Adipose tissue (tissue), 3 donors: ENCODE measurements around the gene FRMD4A. TPM values are rescaled to one million over a fixed set of nuclear protein-coding genes. Genes with fewer than 3 reads are reported as not detected.
"Not testable (repeated sequence)": the region's sequence is repeated elsewhere in the genome, so short reads cannot be mapped to it uniquely, and the experiment has no call there.

Source experiments
- H3K27ac ChIP-seq: one replicate; pipeline ENCODE4 v1.5.1; 2013; ENCODE audit warnings: low read depth, low read length
- WGBS, 3 donors: extraction: QIAGEN DNeasy Blood & Tissue Kit; methylation state at CpG; one replicate each; pipeline ENCODE4 v1.1.7; 2013; 5-methylcytosine and 5-hydroxymethylcytosine counted together
- polyA plus RNA-seq, 3 donors: library from polyadenylated mRNA; stranded (reverse); fragments of 200-250 nt; gene quantifications; one replicate each; pipeline ENCODE4 v1.2.3, GENCODE V29; 2013
- donor health status: healthy with polysubstance abuse.
- donor health status: Bipolar disorder and iron deficiency.
- donor health status: healthy.

The FRMD4A gene
- polyA plus RNA-seq, 3 donors, result 16.6 to 83.5 (median 22.2) TPM

DNA sequence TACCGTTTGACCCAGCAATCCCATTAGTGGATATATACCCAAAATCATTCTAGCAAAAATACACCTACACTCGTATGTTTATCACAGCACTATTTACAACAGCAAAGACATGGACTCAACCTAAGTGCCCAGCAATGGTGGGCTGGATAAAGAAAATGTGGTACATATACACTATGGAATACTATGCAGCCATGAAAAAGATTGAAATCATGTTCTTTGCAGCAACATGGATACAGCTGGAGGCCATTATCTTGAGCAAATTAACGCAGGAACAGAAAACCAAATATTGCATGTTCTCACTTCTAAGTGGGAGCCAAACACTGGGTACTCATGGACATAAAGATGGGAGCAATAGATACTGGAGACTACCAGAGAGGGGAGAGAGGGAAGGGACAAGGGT, 223.9 kb downstream of the FRMD4A start:
- no peak overlapping the region for H3K27ac ChIP-seq
- WGBS, 3 donors, result 92 to 98% (median 97%) methylated on average over 3 of the region's 3 CpGs

DNA sequence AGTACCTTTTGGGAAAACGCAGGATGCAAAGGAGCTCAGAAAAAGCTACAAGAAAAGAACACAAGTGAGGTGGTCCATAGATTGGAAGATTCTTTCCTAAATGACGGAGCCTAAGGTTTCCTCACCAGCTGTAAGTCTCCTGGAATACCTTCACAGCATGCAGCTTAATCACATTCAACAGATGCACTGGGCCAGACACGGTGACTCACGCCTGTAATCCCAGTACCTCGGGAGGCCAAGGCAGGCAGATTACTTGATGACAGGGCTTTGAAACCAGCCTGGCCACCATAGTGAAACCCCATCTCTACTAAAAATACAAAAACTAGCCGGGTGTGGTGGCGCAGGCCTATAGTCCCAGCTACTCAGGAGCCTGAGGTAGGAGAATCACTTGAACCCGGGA, 228.7 kb downstream of the FRMD4A start:
- no peak overlapping the region for H3K27ac ChIP-seq
- WGBS, 3 donors, result 93 to 96% (median 94%) methylated on average over 8 of the region's 8 CpGs

DNA sequence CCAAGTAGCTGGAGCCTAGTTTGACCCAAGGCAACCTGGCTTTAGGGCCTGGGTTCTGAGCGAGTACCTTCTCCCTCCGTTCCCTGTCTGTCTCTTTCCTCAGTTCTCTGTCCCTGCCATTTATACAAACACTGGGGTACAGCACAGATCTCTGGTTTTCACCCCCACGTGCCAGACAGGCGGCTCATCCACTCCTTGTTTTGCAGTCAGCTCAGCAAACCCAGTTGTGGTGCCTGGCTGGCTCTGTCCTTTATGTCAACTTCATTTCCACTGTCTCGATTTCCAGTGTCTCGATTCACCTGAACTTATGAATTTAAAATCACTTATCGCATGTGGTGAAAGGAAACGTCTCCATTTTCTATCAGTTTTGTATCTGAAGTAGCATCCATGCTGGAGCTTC, 230.8 kb downstream of the FRMD4A start:
- 76 to 85% (median 85%) methylated on average over 8 of the region's 8 CpGs for WGBS, 3 donors
- no peak overlapping the region for H3K27ac ChIP-seq

DNA sequence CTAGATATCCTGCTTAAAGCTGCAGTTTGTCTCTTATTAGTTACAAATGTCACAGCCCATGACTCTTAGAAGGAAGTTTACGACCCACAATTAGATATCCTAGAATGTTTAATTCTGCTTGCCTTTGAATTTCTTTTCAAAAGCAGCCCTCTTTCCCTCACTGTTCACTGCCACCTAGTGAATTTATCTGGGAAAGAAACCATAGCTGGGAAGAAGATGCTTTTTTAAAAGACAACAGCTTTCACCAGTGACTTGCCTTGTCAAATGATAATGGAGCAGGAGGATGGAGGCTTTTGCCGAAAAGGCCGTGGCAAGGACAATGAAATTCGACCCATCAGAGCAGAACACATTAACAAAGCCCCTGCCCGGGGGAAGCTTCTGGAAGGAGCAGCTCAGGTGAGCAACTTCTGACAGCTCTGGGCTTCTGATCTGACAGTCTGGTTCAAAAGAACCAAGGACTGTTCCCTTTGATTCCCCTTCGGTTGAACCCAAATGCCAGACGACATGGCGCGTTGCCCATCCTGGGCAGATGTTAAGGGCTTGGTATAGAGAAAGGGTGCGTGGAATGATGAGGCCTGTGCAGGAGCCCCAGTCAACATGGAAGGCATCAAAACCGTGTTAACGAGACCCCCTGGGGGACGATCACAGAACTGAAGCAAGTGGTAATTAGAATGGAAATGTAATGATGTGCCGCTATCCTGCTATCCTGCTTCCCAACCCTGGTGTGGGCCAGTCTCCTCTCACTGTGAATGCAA, 236.8 kb downstream of the FRMD4A start:
- WGBS, 3 donors, result 59 to 65% (median 62%) methylated on average over 14 of the region's 14 CpGs
- H3K27ac ChIP-seq, result no peak overlapping the region

DNA sequence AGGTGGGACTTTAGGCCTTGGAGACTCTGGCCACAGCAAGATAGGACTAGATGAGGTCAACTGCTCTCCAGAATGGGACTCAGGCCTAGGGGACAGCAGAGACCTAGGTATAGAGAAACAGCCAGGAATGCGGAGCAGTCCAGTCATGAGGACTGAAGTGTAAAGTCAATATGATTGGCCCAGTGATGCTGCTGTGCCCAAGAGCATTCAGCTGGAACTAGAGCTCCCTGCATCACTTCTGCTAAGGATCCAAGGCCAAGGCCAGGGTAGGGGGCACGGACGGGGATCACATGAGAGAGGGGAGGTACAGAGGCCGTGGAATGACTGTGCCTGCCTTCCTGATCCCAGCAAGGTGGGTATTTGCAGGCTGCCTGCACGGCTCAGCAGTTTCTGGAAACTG, 237.9 kb downstream of the FRMD4A start:
- 88 to 95% (median 94%) methylated on average over 5 of the region's 5 CpGs for WGBS, 3 donors

DNA sequence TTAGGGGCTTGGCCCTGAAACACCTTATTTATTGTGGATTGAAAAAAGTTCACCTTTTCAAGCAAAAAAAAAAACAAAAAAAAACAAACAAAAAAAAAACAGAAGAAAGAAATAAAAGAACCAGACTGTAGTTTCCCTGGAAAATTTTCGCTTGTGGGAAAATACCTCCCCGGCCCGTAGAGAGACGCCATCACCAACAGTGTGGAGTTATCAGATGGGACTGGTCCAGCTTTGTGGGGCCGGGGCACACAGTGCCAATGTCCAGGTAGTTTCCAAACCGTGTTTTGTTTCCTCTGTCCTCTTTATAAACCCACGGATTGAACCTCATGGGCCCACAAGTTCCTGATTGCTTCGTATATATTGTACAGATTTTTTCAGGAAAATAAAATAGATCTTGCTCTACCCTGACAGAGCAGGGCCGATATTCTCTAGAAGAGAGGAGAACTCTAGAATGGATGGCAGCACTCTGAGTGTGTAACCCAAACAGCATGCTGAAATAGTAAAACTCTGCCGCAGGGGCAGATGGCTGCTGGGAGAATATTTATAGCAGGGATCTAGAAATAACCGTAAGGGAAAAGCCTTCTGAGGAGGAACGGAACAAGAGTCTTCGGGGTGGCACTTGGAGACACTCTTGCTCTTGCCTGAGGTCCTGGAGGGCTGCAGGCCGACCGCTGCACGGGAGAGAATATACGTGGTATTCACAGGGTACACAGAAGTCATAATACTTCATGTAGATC, 241.0 kb downstream of the FRMD4A start:
- 59 to 83% (median 80%) methylated on average over 17 of the region's 17 CpGs for WGBS, 3 donors
- no peak overlapping the region for H3K27ac ChIP-seq

More for the DNA sequence above, 237.9 kb downstream of the FRMD4A start:
- no peak overlapping the region for H3K27ac ChIP-seq

DNA sequence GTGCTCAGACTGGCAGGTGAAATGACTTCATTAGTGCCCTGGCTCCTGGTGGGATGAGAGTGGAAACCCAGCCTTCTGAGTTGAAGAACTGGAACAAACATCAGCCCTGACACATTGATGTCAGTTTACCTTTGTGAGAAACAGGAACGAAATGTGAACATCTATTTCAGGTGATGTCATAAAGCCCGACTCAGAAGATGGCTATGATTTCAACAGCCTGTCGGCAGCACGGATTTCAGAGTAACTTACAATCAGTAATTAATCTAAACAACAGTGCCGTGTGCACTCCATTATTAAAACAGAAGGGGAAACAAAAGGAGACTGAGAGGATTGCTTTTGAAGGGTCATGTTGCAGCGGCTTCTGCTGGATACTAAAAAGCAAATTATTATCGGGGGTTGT, 243.2 kb downstream of the FRMD4A start:
- 80 to 88% (median 83%) methylated on average over 7 of the region's 7 CpGs for WGBS, 3 donors
- H3K27ac ChIP-seq, result no peak overlapping the region

DNA sequence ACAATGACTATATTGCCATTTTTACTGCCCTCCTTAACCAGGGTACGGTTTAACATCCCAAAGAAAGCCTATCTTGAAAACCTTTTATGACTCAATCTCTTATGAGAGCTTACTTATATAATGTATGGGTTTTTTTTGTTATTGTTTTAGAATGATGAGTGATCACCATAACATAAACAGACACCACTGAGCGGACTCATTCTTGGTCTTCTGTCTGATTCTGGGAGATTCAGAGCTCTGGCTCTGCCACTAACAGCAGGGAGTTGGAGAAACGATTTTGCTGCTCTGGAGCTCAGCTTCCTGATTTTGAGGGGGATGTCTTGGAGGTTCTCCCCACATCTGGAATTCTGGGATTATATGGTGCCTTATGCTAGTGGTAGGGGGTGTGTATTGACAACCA, 244.1 kb downstream of the FRMD4A start:
- H3K27ac ChIP-seq, result no peak overlapping the region
- WGBS, 3 donors, result 83 to 86% (median 86%) methylated on average over 3 of the region's 3 CpGs

DNA sequence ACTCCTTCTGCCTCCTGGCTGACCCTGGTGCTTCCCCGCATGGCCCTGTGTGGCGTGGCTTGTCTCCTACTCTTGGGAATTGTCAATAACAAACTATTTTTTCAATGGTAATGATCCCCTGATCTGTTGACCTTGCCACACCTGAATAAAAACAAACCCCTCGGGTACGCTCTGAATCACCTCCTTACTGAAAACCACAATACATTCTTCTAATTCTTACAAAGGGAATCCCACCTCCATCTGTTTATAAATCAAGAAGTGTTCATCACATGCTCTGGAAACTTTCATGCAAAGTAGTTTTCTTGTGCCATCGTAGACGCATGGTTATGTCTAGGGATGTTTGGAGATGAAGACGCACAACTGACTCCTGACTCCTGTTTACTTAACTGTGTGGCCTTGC, 245.8 kb downstream of the FRMD4A start:
- 88 to 95% (median 92%) methylated on average over 7 of the region's 7 CpGs for WGBS, 3 donors
- H3K27ac ChIP-seq, result no peak overlapping the region

DNA sequence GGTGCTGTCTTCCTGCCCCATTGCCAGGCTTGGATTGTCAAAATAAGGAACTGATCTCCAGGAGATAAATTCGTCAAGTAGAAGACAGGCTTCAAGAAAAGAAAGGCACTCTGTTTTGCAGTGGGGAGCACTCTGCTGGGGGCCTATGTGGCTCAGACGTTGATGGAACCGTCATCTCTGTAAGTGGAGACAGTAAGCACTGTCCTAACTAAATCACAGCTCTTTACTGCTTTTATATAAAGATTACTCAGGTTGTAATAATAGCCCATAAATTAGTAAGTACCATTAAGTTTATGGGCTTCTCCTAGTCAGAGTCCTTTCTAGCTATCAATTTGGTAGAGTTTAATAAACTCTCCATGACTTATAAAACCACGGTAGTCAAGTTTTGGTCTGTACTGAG, 249.9 kb downstream of the FRMD4A start:
- H3K27ac ChIP-seq, result no peak overlapping the region
- 84 to 87% (median 84%) methylated on average over 4 of the region's 4 CpGs for WGBS, 3 donors

DNA sequence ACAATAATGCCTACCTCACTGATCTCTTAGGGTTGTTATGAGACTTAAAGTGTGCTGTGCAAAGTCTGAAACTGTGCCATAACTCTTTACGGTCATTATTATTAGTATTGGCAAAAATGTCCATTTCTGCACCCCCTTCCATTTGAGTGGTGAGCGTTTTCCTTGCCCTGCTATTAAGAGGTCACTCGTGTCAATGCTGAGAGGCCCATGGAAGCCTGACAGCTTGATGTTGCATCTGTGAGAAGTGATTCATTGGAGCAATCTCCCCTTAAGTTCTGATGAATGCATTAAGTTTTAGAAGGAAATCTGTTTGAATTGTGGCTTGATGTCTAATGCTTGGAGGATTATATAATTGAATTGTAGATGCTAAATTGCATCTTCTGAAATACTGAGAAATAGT, 253.3 kb downstream of the FRMD4A start:
- no peak overlapping the region for H3K27ac ChIP-seq
- WGBS, 3 donors, result 71 to 84% (median 78%) methylated on average over 3 of the region's 3 CpGs

DNA sequence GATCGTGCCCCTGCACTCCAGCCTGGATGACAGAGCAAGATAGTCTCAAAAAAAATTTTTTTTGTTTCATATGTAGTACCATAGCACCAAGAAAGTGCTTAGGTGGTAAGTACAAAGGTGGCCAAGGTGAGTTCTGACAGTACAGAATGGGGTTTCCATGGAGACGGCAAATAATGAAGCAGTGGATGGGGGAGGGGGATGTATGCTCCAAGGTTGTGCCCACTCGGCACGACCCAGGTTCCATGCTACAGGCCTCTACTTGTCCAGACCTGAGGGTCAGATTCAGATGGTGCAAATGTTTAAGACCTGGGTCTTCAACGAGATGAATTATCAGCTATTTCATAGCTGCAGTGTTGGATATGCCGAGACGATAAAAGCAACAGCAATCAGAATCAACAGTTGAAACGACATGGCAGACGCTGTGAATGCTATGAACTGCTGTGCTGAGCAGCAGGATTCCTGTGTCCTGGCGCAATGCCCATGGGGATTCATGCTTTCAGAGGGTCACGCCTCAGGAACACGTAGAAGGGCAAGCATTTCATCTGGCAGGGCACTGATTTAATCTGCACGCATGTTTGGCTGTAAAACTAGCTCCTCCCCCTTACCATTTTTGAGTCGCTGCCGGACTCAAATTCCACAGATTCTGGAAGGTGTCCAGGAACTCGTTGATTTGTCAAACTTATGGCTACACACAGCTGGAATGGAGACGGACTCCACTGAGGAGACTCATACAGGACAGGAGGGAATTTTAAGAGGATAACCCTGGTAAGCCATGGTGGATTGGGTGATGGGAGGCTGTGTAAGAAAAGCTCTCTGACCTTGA, 256.5 kb downstream of the FRMD4A start:
- no peak overlapping the region for H3K27ac ChIP-seq
- WGBS, 3 donors, result 37 to 53% (median 42%) methylated on average over 17 of the region's 17 CpGs

DNA sequence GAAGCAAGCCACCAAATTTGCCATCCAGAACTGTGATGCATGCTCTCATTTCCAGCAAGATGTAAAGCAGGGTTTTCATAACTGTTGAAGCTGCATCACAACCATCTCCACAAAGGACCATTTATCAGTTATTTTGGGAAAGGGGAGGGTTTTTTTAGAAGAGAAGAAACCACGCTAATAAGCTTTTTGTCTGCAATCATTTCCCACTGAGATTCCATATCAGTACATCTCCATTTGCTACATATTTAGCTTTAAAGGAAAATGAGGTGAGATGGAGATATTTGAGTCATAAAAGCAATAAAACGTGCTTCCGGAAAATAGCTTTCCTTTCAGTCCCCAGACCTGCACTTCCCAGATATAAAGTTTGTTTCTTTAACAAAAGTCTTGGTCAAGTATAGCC, 258.2 kb downstream of the FRMD4A start:
- WGBS, 3 donors, result 82 to 89% (median 82%) methylated on average over 3 of the region's 3 CpGs
- H3K27ac ChIP-seq, result no peak overlapping the region

DNA sequence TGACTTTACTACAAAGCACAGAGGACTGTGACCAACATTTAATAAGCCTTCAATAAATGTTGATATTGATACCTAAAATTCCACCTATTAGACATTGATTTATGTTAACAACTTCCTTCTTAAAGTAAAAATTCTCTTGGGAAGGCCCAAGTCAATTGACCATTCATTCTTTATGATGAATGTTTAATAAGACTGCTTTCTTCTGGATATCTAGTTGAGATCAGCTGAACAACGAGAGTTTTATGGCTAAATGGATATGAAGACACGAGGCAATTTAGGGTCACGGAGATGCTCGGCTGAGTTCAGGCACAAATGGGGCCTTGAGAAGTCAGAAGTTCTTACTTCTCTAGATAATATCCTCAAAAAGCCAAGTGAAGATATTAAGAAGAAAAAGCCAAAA, 258.8 kb downstream of the FRMD4A start:
- WGBS, 3 donors, result 88 to 92% (median 90%) methylated on average over 4 of the region's 4 CpGs
- no peak overlapping the region for H3K27ac ChIP-seq

DNA sequence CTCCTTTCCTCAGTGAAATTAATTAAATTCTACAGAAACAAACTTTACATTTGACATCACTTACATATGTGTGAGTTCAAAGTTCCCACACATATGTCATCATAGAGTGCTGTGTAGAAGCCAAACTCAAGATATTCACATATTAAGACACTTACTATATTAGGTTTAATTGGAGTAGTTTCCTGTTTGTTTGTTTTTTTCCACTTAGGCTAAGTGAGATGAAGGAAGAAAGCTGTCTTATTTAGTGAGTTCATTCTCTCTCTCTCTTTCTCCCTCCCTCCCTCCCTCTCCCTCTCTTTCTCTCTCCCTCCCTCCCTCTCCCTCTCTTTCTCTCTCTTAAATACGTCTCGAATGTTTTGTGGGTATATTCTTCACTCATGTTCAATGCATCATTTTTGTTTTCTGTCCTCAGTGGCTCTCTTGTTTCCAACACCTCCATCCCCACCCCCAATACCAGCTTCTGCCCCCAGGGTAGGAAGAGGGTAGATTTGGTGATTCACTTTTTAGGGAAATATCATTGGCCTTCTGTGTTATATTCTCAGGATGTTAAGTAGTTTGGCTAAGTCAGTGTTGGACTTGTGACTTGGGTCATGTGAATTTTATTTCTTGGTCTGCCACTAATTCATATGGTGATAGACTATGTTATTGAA, 262.0 kb downstream of the FRMD4A start:
- no peak overlapping the region for H3K27ac ChIP-seq
- 90 to 94% (median 90%) methylated on average over 2 of the region's 2 CpGs for WGBS, 3 donors

DNA sequence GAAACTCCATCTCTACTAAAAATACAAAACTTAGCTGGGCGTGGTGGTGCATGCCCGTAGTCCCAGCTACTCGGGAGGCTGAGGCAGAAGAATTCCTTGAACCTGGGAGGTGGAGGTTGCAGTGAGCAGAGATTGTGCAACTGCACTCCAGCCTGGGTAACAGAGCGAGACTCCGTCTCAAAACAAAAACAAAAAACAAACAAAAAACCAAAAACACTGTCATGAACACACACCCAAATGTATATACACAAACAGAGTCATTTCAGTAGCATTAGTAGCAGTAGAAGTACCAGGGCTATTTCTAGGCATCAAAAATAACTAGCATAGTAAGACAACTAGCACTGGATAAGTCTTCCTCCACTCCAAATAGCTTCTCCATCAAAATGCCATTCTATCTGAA, 263.1 kb downstream of the FRMD4A start:
- H3K27ac ChIP-seq, result not testable (repeated sequence)
- 92 to 94% (median 93%) methylated on average over 5 of the region's 5 CpGs for WGBS, 3 donors

DNA sequence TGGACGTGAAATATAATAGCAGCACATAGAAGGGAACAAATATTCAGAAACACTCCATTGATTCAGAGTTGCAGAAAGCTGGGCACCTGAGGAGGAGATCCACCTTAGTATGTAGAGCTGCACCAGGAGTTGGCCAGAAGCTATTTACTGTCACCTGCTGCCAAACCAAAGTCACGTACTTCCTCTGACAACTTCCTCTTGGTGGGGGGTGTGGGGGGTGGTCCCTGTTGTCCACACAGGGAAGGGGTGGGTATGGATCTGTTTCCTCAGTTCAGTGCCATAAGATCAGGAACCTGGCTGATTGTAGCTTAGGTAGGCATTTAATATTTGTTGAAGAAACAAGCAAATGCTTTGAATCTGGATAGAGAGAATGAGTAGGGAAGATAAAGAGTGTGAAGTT, 264.6 kb downstream of the FRMD4A start:
- WGBS, 3 donors, result 64 to 76% (median 74%) methylated on average over 2 of the region's 2 CpGs

DNA sequence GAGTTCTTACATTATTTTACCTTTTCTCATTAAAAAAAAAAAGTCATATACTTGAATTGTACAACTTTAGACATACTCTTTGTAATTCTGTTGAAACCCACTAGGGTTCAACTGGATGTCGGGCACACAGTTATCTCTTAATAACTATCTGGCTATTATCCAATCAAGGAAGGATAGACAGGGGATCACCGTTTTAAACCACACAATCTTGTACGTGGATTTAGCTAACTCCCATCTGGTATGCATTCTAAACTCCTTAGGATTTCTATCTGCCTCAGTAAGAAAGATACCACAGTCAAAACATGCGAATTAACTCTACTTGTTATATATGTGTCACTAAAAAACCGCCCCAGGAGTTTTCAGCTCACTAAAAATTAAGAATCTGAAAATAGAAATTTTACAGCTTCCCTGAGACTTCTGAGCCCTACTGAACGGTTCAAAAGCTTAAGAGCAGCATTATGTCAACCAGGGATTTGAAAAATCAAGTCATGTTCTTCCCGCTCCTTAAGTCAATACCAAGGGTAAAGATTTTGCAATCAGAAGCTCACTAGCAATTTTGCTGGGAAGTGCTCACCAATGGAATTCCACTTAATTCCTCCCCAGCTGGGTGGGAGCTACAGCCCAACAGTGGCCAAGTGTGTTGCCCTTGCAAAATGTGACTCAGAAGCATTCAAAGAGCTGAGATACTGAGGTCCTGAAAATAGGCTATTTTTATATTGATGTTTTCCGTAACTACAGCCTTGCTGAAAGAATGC, 267.0 kb downstream of the FRMD4A start:
- H3K27ac ChIP-seq, result no peak overlapping the region

More for the DNA sequence above, 264.6 kb downstream of the FRMD4A start:
- H3K27ac ChIP-seq, result no peak overlapping the region

More for the DNA sequence above, 267.0 kb downstream of the FRMD4A start:
- 59 to 79% (median 72%) methylated on average over 8 of the region's 8 CpGs for WGBS, 3 donors
